Smooth muscle cell (in vitro differentiated cells): ENCODE results near the gene MSANTD1. TPM values are rescaled to one million over a fixed set of nuclear protein-coding genes. Genes with fewer than 3 reads are reported as not detected.

Experiments
- DNase-seq: peaks from one replicate; lab custom pipeline; 2025; ENCODE audit not compliant: unreplicated experiment; lab: John Stamatoyannopoulos, UW
- H2AFZ ChIP-seq: fragments of 200-600 bp; sonication (generic); 2 replicates; pipeline ENCODE4 v1.6.0; 2016; ENCODE audit warnings: antibody characterized with exemption, low read depth, mild to moderate bottlenecking
- H3F3A ChIP-seq: fragments of 200-600 bp; sonication (generic); 2 replicates; pipeline ENCODE4 v1.6.0; 2017; ENCODE audit warnings: antibody characterized with exemption, low read depth
- H3K27ac ChIP-seq: fragments of 200-600 bp; sonication (generic); 2 replicates; pipeline ENCODE4 v1.5.1; 2016; ENCODE audit warnings: low read depth, mild to moderate bottlenecking
- H3K27me3 ChIP-seq: fragments of 200-600 bp; sonication (generic); 2 replicates; pipeline ENCODE4 v1.6.1; 2016; ENCODE audit warnings: low read depth, mild to moderate bottlenecking
- H3K36me3 ChIP-seq: fragments of 200-600 bp; sonication (generic); 2 replicates; pipeline ENCODE4 v1.5.1; 2016; ENCODE audit warnings: low read depth
- H3K4me1 ChIP-seq: fragments of 200-600 bp; sonication (generic); 2 replicates; pipeline ENCODE4 v1.5.1; 2016; ENCODE audit warnings: low read depth
- H3K4me2 ChIP-seq: fragments of 200-600 bp; sonication (generic); 2 replicates; pipeline ENCODE4 v1.6.0; 2016; ENCODE audit warnings: mild to moderate bottlenecking
- H3K4me3 ChIP-seq: fragments of 200-600 bp; sonication (generic); 2 replicates; pipeline ENCODE4 v1.5.1; 2016; ENCODE audit warnings: mild to moderate bottlenecking
- H3K79me2 ChIP-seq: fragments of 200-600 bp; sonication (generic); 2 replicates; pipeline ENCODE4 v1.6.0; 2016; ENCODE audit warnings: low read depth, mild to moderate bottlenecking
- H3K9ac ChIP-seq: fragments of 200-600 bp; sonication (generic); 2 replicates; pipeline ENCODE4 v1.6.0; 2016; ENCODE audit warnings: low read depth
- H3K9me3 ChIP-seq: fragments of 200-600 bp; sonication (generic); replicated peaks from 2 replicates; pipeline ENCODE4 v1.5.1; 2016; ENCODE audit warnings: low read depth
- H4K20me1 ChIP-seq: fragments of 200-600 bp; sonication (generic); 2 replicates; pipeline ENCODE4 v1.6.0; 2016; ENCODE audit warnings: low read depth
- CTCF ChIP-seq: fragments of 200-600 bp; sonication (generic); IDR thresholded peaks from 2 replicates; pipeline ENCODE4 v1.5.1; 2017; ENCODE audit warnings: borderline replicate concordance, mild to moderate bottlenecking, antibody characterized with exemption; ENCODE audit not compliant: insufficient read depth, poor library complexity, severe bottlenecking
- WGBS: methylation state at CpG from one replicate; pipeline ENCODE4 v1.1.7; 2016; ENCODE audit warnings: low lambda C conversion rate; 5-methylcytosine and 5-hydroxymethylcytosine counted together
- polyA plus RNA-seq: library from polyadenylated mRNA; unstranded; fragments of >200 nt; fragmentation: Nextera tagmentation; extraction: Ambion mirVana; gene quantifications from 2 replicates; pipeline ENCODE4 v1.2.1, GENCODE V29; 2016
- total RNA-seq: library from RNA; depleted of rRNA; stranded (reverse); fragments of >200 nt; gene quantifications from 2 replicates; pipeline ENCODE4 v1.2.3, GENCODE V29; 2014

Gene MSANTD1
- total and polyA plus RNA-seq, 2 experiments from 2014 or later = 0.30 to 1.4 TPM

- H3K4me3 ChIP-seq = no peak overlapping the region
- TF ChIP-seq CTCF = no peak
- H3K27ac ChIP-seq = no peak overlapping the region
- H3K4me2 ChIP-seq = no peak overlapping the region
- no peak for DNase-seq
- 96% methylated on average over 4 of the region's 4 CpGs for WGBS
- no peak overlapping the region for H3K9ac ChIP-seq
- no peaks in the 10 kb centered on the region for H3F3A ChIP-seq
- no peak overlapping the region for H2AFZ ChIP-seq
- no peaks in the 10 kb centered on the region for H3K79me2 ChIP-seq
- no peaks in the 10 kb centered on the region for H3K4me1 ChIP-seq
- no peaks in the 10 kb centered on the region for H3K9me3 ChIP-seq
- H4K20me1 ChIP-seq = no peaks in the 10 kb centered on the region
- no peaks in the 10 kb centered on the region for H3K27me3 ChIP-seq
- peaks cover 2% of the 10 kb centered on the region for H3K36me3 ChIP-seq
These were observed 33.2 kb upstream of the MSANTD1 start for GRCh38 chr4:3215733-3216132.

GRCh38 chr4:3217266-3217665 is 31.7 kb upstream of the MSANTD1 start:
- Histone ChIP-seq H3K4me2 (no peak overlapping the region), H3K9me3 (no peaks in the 10 kb centered on the region), H2AFZ (no peak overlapping the region), H3K4me3 (no peak overlapping the region), H3F3A (no peaks in the 10 kb centered on the region), H3K79me2 (no peaks in the 10 kb centered on the region), H3K9ac (no peak overlapping the region), H3K36me3 (peaks cover 6% of the 10 kb centered on the region), H3K4me1 (no peaks in the 10 kb centered on the region), H3K27ac (no peak overlapping the region), H4K20me1 (no peaks in the 10 kb centered on the region), H3K27me3 (no peaks in the 10 kb centered on the region)
- no peak for DNase-seq
- WGBS = 98% methylated on average over 2 of the region's 2 CpGs
- TF ChIP-seq CTCF = no peak

- no peaks in the 10 kb centered on the region for H4K20me1 ChIP-seq
- no peaks in the 10 kb centered on the region for H3K27me3 ChIP-seq
- H3K9me3 ChIP-seq = no peaks in the 10 kb centered on the region
- H3K4me1 ChIP-seq = no peaks in the 10 kb centered on the region
- WGBS = 98% methylated on average over 16 of the region's 16 CpGs
- H3K9ac ChIP-seq = no peak overlapping the region
- TF ChIP-seq CTCF = no peak
- no peak for DNase-seq
- H3K4me3 ChIP-seq = no peak overlapping the region
- no peak overlapping the region for H2AFZ ChIP-seq
- H3K79me2 ChIP-seq = no peaks in the 10 kb centered on the region
- no peak overlapping the region for H3K27ac ChIP-seq
- no peaks in the 10 kb centered on the region for H3F3A ChIP-seq
- peaks cover 6% of the 10 kb centered on the region for H3K36me3 ChIP-seq
- no peak overlapping the region for H3K4me2 ChIP-seq
These were observed 31.2 kb upstream of the MSANTD1 start for GRCh38 chr4:3217771-3218170.
